ENCODE data around the gene TYK2. TPM values are rescaled to one million over a fixed set of nuclear protein-coding genes. Genes with fewer than 3 reads are reported as not detected.

TYK2 gene
- total and polyA plus RNA-seq, 2 of the 13 experiments (the other 11 are each of a cell fraction or from before 2014, with no cell fraction given), result 38.8 to 60.1 TPM

DNA sequence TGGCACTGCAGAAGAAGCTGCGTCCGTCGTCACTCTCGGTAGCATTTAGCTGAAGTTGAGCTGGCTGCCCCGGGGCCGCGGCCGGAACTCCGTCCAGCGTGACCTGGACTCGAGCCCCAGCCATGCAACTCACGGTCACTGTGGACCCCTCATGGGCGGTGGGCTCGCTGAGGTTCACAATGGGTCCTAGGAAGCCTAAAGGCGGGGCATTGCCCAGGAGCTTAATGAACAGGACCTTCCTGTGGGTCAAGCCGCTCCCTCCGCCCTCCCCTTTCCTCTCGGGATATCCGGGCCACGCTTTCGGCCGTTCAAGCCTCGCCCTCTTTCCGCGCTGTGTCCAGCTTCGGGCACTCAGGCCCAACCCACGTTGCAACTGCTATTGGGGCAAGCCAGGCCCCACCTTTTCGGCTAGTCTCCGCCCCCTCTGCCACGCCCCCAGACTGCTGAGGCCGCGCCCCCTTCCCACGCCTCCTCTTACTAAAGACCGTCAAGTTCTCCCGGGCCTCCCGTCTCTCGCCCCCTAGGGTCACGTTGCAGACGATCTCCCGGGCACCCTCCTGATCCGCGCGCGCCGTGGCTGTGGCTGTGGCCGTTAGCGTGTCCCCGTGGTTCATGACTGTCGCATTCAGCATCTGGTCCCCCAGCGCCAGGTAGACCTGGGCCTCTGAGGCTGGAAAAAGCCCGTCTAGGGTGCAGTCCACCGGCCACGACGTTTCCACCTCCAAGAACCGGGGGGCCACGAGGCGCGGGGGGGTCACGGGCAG is 45.6 kb downstream of the TYK2 start (continued):
- no peak for TF ChIP-seq MATR3 (CRISPR knock-in tag; IDR thresholded peaks at IDR 0.05)
- TF ChIP-seq, protein P1, sequence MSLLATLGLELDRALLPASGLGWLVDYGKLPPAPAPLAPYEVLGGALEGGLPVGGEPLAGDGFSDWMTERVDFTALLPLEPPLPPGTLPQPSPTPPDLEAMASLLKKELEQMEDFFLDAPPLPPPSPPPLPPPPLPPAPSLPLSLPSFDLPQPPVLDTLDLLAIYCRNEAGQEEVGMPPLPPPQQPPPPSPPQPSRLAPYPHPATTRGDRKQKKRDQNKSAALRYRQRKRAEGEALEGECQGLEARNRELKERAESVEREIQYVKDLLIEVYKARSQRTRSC (CRISPR knock-in tag; IDR thresholded peaks at IDR 0.05; ENCODE audit: low read depth), result no peak
- no peak for TF ChIP-seq RAD21 (CRISPR knock-in tag; IDR thresholded peaks at IDR 0.05)
- TF ChIP-seq ZNF124 (CRISPR knock-in tag; IDR thresholded peaks at IDR 0.05), result no peak
- no peak for TF ChIP-seq SMAD1 (CRISPR knock-in tag; IDR thresholded peaks at IDR 0.05; ENCODE audit: borderline replicate concordance, low read depth)
- TF ChIP-seq ZKSCAN1 (IDR thresholded peaks at IDR 0.05; ENCODE audit: low read length), result no peak
- TF ChIP-seq, protein P2, sequence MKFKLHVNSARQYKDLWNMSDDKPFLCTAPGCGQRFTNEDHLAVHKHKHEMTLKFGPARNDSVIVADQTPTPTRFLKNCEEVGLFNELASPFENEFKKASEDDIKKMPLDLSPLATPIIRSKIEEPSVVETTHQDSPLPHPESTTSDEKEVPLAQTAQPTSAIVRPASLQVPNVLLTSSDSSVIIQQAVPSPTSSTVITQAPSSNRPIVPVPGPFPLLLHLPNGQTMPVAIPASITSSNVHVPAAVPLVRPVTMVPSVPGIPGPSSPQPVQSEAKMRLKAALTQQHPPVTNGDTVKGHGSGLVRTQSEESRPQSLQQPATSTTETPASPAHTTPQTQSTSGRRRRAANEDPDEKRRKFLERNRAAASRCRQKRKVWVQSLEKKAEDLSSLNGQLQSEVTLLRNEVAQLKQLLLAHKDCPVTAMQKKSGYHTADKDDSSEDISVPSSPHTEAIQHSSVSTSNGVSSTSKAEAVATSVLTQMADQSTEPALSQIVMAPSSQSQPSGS (CRISPR knock-in tag; IDR thresholded peaks at IDR 0.05), result no peak
- TF ChIP-seq, protein P3, sequence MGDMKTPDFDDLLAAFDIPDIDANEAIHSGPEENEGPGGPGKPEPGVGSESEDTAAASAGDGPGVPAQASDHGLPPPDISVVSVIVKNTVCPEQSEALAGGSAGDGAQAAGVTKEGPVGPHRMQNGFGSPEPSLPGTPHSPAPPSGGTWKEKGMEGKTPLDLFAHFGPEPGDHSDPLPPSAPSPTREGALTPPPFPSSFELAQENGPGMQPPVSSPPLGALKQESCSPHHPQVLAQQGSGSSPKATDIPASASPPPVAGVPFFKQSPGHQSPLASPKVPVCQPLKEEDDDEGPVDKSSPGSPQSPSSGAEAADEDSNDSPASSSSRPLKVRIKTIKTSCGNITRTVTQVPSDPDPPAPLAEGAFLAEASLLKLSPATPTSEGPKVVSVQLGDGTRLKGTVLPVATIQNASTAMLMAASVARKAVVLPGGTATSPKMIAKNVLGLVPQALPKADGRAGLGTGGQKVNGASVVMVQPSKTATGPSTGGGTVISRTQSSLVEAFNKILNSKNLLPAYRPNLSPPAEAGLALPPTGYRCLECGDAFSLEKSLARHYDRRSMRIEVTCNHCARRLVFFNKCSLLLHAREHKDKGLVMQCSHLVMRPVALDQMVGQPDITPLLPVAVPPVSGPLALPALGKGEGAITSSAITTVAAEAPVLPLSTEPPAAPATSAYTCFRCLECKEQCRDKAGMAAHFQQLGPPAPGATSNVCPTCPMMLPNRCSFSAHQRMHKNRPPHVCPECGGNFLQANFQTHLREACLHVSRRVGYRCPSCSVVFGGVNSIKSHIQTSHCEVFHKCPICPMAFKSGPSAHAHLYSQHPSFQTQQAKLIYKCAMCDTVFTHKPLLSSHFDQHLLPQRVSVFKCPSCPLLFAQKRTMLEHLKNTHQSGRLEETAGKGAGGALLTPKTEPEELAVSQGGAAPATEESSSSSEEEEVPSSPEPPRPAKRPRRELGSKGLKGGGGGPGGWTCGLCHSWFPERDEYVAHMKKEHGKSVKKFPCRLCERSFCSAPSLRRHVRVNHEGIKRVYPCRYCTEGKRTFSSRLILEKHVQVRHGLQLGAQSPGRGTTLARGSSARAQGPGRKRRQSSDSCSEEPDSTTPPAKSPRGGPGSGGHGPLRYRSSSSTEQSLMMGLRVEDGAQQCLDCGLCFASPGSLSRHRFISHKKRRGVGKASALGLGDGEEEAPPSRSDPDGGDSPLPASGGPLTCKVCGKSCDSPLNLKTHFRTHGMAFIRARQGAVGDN (CRISPR knock-in tag; IDR thresholded peaks at IDR 0.05), result peak; percentile 78
- peak; percentile 60; the same call in 1 of the 2 replicates for TF ChIP-seq TARDBP (CRISPR knock-in tag; IDR thresholded peaks at IDR 0.05)
- TF ChIP-seq ZMYM3 (CRISPR knock-in tag; IDR thresholded peaks at IDR 0.05), result no peak
- TF ChIP-seq, protein P4, sequence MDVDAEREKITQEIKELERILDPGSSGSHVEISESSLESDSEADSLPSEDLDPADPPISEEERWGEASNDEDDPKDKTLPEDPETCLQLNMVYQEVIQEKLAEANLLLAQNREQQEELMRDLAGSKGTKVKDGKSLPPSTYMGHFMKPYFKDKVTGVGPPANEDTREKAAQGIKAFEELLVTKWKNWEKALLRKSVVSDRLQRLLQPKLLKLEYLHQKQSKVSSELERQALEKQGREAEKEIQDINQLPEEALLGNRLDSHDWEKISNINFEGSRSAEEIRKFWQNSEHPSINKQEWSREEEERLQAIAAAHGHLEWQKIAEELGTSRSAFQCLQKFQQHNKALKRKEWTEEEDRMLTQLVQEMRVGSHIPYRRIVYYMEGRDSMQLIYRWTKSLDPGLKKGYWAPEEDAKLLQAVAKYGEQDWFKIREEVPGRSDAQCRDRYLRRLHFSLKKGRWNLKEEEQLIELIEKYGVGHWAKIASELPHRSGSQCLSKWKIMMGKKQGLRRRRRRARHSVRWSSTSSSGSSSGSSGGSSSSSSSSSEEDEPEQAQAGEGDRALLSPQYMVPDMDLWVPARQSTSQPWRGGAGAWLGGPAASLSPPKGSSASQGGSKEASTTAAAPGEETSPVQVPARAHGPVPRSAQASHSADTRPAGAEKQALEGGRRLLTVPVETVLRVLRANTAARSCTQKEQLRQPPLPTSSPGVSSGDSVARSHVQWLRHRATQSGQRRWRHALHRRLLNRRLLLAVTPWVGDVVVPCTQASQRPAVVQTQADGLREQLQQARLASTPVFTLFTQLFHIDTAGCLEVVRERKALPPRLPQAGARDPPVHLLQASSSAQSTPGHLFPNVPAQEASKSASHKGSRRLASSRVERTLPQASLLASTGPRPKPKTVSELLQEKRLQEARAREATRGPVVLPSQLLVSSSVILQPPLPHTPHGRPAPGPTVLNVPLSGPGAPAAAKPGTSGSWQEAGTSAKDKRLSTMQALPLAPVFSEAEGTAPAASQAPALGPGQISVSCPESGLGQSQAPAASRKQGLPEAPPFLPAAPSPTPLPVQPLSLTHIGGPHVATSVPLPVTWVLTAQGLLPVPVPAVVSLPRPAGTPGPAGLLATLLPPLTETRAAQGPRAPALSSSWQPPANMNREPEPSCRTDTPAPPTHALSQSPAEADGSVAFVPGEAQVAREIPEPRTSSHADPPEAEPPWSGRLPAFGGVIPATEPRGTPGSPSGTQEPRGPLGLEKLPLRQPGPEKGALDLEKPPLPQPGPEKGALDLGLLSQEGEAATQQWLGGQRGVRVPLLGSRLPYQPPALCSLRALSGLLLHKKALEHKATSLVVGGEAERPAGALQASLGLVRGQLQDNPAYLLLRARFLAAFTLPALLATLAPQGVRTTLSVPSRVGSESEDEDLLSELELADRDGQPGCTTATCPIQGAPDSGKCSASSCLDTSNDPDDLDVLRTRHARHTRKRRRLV (CRISPR knock-in tag; IDR thresholded peaks at IDR 0.05), result peak; percentile 75; the same call in 1 of the 2 replicates
- TF ChIP-seq, protein P5, sequence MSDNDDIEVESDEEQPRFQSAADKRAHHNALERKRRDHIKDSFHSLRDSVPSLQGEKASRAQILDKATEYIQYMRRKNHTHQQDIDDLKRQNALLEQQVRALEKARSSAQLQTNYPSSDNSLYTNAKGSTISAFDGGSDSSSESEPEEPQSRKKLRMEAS (IDR thresholded peaks at IDR 0.05), result peak; percentile 91
- TF ChIP-seq SIN3A (IDR thresholded peaks at IDR 0.05; ENCODE audit: borderline replicate concordance, low read depth, low read length), result peak; percentile 92
- TF ChIP-seq RXRA (CRISPR knock-in tag; IDR thresholded peaks at IDR 0.05), result no peak
- TF ChIP-seq ELF3 (CRISPR knock-in tag; IDR thresholded peaks at IDR 0.05), result 0 out of 2 replicates have a peak, but pooled peaks have one; percentile 31
- no peak for TF ChIP-seq ZNF713 (CRISPR knock-in tag; IDR thresholded peaks at IDR 0.05)
- TF ChIP-seq, protein P6, sequence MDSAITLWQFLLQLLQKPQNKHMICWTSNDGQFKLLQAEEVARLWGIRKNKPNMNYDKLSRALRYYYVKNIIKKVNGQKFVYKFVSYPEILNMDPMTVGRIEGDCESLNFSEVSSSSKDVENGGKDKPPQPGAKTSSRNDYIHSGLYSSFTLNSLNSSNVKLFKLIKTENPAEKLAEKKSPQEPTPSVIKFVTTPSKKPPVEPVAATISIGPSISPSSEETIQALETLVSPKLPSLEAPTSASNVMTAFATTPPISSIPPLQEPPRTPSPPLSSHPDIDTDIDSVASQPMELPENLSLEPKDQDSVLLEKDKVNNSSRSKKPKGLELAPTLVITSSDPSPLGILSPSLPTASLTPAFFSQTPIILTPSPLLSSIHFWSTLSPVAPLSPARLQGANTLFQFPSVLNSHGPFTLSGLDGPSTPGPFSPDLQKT (CRISPR knock-in tag; IDR thresholded peaks at IDR 0.05; ENCODE audit: borderline replicate concordance), result no peak
